ENCODE results near the gene CEACAM6.

GRCh38 chr19:41739361-41739760, 16.0 kb upstream of the CEACAM6 start:
- no peak for TF ChIP-seq POLR2A (IDR thresholded peaks at IDR 0.05)
- TF ChIP-seq CTCF (IDR thresholded peaks at IDR 0.05), result no peak
- TF ChIP-seq POLR2AphosphoS5 (IDR thresholded peaks at IDR 0.05), result no peak
- TF ChIP-seq EP300 (IDR thresholded peaks at IDR 0.05), result no peak
